ENCODE results near the gene GPATCH2. TPM values are rescaled to one million over a fixed set of nuclear protein-coding genes. Genes with fewer than 3 reads are reported as not detected.

GPATCH2 gene
- total RNA-seq, 2 donors from 2014 or later: 10.5 to 12.2 TPM

GRCh38 chr1:217418269-217419193 lies 212.4 kb downstream of the GPATCH2 start:
- DNase-seq: no peak
- no peaks in the 10 kb centered on the region for H3K4me1 ChIP-seq
- intact Hi-C loops (cut with DNase I): no loop called here
- no peak overlapping the region for H3K9ac ChIP-seq (ENCODE audit: low read depth in 2 of 2, low read length in 2 of 2)
- H3K36me3 ChIP-seq: no peaks in the 10 kb centered on the region
- TF ChIP-seq CTCF (IDR thresholded peaks at IDR 0.05): no peak
- no peaks in the 10 kb centered on the region for H3K27me3 ChIP-seq
- H3K4me3 ChIP-seq: no peak overlapping the region
- no peak overlapping the region for H3K27ac ChIP-seq
- no peaks in the 10 kb centered on the region for H3K9me3 ChIP-seq

DNA sequence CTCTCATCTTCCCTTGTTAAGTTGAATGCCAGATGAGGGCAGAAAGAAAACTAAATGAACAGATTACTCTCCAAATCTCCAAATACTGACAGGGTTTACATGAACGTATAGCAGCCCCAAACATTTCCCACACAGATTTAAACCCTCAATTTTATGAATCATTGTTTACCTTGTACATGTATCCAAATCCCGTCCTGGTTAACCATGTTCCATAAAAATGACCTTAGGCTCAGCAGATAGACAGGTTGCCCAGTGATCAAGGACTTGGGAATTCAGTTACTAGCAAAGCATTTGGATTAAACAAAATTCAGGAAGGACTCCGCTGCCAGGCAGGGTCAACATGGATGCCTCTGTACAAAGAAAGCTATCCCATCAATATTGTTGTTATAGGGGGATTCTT lies 213.5 kb downstream of the GPATCH2 start:
- intact Hi-C loops (cut with DNase I): no loop called here

GRCh38 chr1:217407534-217408001 lies 223.3 kb downstream of the GPATCH2 start:
- Histone ChIP-seq H3K36me3 (no peaks in the 10 kb centered on the region), H3K9ac (ENCODE audit: low read depth in 2 of 2, low read length in 2 of 2) (no peak overlapping the region), H3K4me3 (no peak overlapping the region), H3K4me1 (no peaks in the 10 kb centered on the region), H3K27me3 (no peaks in the 10 kb centered on the region), H3K27ac (no peak overlapping the region), H3K9me3 (no peaks in the 10 kb centered on the region)
- TF ChIP-seq CTCF (IDR thresholded peaks at IDR 0.05): no peak
- intact Hi-C loops (cut with DNase I): no loop called here
- DNase-seq: no peak

More for the DNA sequence above, 213.5 kb downstream of the GPATCH2 start:
- no peaks in the 10 kb centered on the region for H3K9me3 ChIP-seq
- no peaks in the 10 kb centered on the region for H3K36me3 ChIP-seq
- TF ChIP-seq CTCF (IDR thresholded peaks at IDR 0.05): no peak
- no peak overlapping the region for H3K4me3 ChIP-seq
- DNase-seq: no peak
- H3K27ac ChIP-seq: no peak overlapping the region
- H3K4me1 ChIP-seq: no peaks in the 10 kb centered on the region
- no peaks in the 10 kb centered on the region for H3K27me3 ChIP-seq
- no peak overlapping the region for H3K9ac ChIP-seq (ENCODE audit: low read depth in 2 of 2, low read length in 2 of 2)

GRCh38 chr1:217403026-217403720 lies 227.7 kb downstream of the GPATCH2 start:
- intact Hi-C loops (cut with DNase I): no loop called here
- no peak for DNase-seq
- H3K27ac ChIP-seq: no peak overlapping the region
- no peaks in the 10 kb centered on the region for H3K36me3 ChIP-seq
- no peaks in the 10 kb centered on the region for H3K4me1 ChIP-seq
- no peak overlapping the region for H3K9ac ChIP-seq (ENCODE audit: low read depth in 2 of 2, low read length in 2 of 2)
- TF ChIP-seq CTCF (IDR thresholded peaks at IDR 0.05): no peak
- H3K9me3 ChIP-seq: no peaks in the 10 kb centered on the region
- no peaks in the 10 kb centered on the region for H3K27me3 ChIP-seq
- H3K4me3 ChIP-seq: no peak overlapping the region

DNA sequence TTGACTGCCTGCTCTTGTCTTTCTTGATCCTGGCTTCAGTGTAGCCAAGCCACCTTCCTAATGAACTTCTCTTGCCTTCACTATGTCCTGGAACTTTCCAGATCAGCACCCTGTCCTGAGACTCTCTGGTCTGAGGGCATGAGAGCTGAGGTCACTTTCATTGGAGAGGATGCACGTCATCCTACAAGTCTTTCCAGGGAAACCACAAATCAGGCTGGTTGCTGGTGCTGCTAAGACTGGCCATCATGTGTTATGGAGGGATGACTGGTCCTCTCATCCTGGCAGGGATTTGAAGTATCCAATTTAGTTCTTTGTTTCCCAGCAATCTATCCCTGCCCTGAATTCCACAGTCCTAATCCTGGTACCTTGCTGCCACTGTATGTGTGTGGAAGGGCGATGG lies 228.6 kb downstream of the GPATCH2 start:
- Histone ChIP-seq H3K36me3 (no peaks in the 10 kb centered on the region), H3K27me3 (no peaks in the 10 kb centered on the region), H3K27ac (no peak overlapping the region), H3K9ac (ENCODE audit: low read depth in 2 of 2, low read length in 2 of 2) (no peak overlapping the region), H3K4me3 (no peak overlapping the region), H3K4me1 (no peaks in the 10 kb centered on the region), H3K9me3 (no peaks in the 10 kb centered on the region)
- TF ChIP-seq CTCF (IDR thresholded peaks at IDR 0.05): no peak
- no peak for DNase-seq
- intact Hi-C loops (cut with DNase I): no loop called here
